IMR-90 (cell line): ENCODE measurements around the gene CAPN5. TPM values are rescaled to one million over a fixed set of nuclear protein-coding genes. Genes with fewer than 3 reads are reported as not detected.

ENCODE experiments used
- ATAC-seq: fragments of 200-7000 bp; cut with Tn5 transposase; 2 replicates; pipeline ENCODE4 v1.9.1; 2020; ENCODE audit warnings: low read depth, mild to moderate bottlenecking, moderate library complexity
- BruUV-seq: library from RNA; stranded (reverse); fragments of 400-500 nt; replicated peaks from 2 replicates; lab custom pipeline; 2021; lab: Mats Ljungman, UMichigan
- CTCF ChIA-PET: fragments of 300-600 bp; formaldehyde crosslinking; extraction: SDS; loops from one replicate; lab custom pipeline; 2021; ENCODE audit warnings: antibody characterized with exemption; lab: Yijun Ruan, JAX
- POLR2A ChIA-PET: fragments of 300-600 bp; sonication (Branson Sonifier 250); formaldehyde crosslinking; loops from one replicate; lab custom pipeline; 2022; ENCODE audit warnings: antibody characterized with exemption; ENCODE audit not compliant: unreplicated experiment; lab: Charles Lee
- DNase-seq: peaks from one replicate; pipeline ENCODE4 v3.0.0; 2013
- H2AFZ ChIP-seq: replicated peaks from 2 replicates; pipeline ENCODE3; 2013; ENCODE audit warnings: low read length, mild to moderate bottlenecking; ENCODE audit not compliant: poor library complexity
- H2AK5ac ChIP-seq: 2 replicates; pipeline ENCODE4 v1.6.1; 2013; ENCODE audit warnings: low read depth, low read length, inconsistent platforms
- H2AK9ac ChIP-seq: replicated peaks from 2 replicates; pipeline ENCODE3; 2013; ENCODE audit warnings: mild to moderate bottlenecking, low read depth, low read length, moderate library complexity; ENCODE audit not compliant: poor library complexity
- H2BK120ac ChIP-seq: 2 replicates; pipeline ENCODE4 v1.6.1; 2013; ENCODE audit warnings: low read depth, low read length, inconsistent platforms
- H2BK15ac ChIP-seq: 3 replicates; pipeline ENCODE4 v1.6.1; 2013; ENCODE audit warnings: low read depth, low read length, inconsistent platforms
- H2BK20ac ChIP-seq: 2 replicates; pipeline ENCODE4 v1.6.1; 2013; ENCODE audit warnings: low read depth, mild to moderate bottlenecking, inconsistent platforms, low read length, moderate library complexity
- H2BK5ac ChIP-seq: 2 replicates; pipeline ENCODE4 v1.6.1; 2013; ENCODE audit warnings: mild to moderate bottlenecking, low read depth, low read length, inconsistent platforms; ENCODE audit not compliant: poor library complexity, severe bottlenecking
- H3K14ac ChIP-seq: replicated peaks from 2 replicates; pipeline ENCODE4 v1.6.1; 2013; ENCODE audit warnings: low read depth, low read length, inconsistent platforms
- H3K18ac ChIP-seq: 2 replicates; pipeline ENCODE4 v1.6.1; 2013; ENCODE audit warnings: low read depth, low read length, control low read depth
- H3K23ac ChIP-seq: 2 replicates; pipeline ENCODE4 v1.6.1; 2013; ENCODE audit warnings: low read depth, low read length, inconsistent platforms
- H3K27ac ChIP-seq: 2 replicates; pipeline ENCODE4 v1.5.1; 2013; ENCODE audit warnings: mild to moderate bottlenecking, control low read depth, low read length; ENCODE audit not compliant: insufficient read depth
- H3K27me3 ChIP-seq: 2 replicates; pipeline ENCODE4 v1.6.1; 2013; ENCODE audit warnings: low read length; ENCODE audit not compliant: control insufficient read depth, insufficient read depth
- H3K36me3 ChIP-seq: 2 replicates; pipeline ENCODE4 v1.6.1; 2013; ENCODE audit warnings: low read length, mixed read lengths; ENCODE audit not compliant: control insufficient read depth, insufficient read depth
- H3K4ac ChIP-seq: 2 replicates; pipeline ENCODE4 v1.6.1; 2013; ENCODE audit warnings: low read depth, low read length, inconsistent platforms
- H3K4me1 ChIP-seq: 2 replicates; pipeline ENCODE4 v1.6.1; 2013; ENCODE audit warnings: low read length, mixed read lengths; ENCODE audit not compliant: control insufficient read depth, insufficient read depth
- H3K4me2 ChIP-seq: 2 replicates; pipeline ENCODE4 v1.6.1; 2013; ENCODE audit warnings: low read depth, mild to moderate bottlenecking, control low read depth, low read length, moderate library complexity
- H3K4me3 ChIP-seq: 2 replicates; pipeline ENCODE4 v1.5.1; 2013; ENCODE audit warnings: low read depth, mild to moderate bottlenecking, control low read depth, low read length, moderate library complexity; ENCODE audit not compliant: insufficient read depth
- H3K56ac ChIP-seq: 2 replicates; pipeline ENCODE4 v1.6.1; 2013; ENCODE audit warnings: low read length, inconsistent platforms; ENCODE audit not compliant: insufficient read depth; ENCODE audit errors: extremely low read depth
- H3K79me1 ChIP-seq, 2 experiments: 2 replicates each; pipeline ENCODE4 v1.6.1; 2013; ENCODE audit warnings: low read length in 2 of 2, inconsistent platforms in 1 of 2, low read depth in 1 of 2
- H3K9ac ChIP-seq: 2 replicates; pipeline ENCODE4 v1.6.1; 2013; ENCODE audit warnings: low read depth, low read length, control low read depth
- H3K9me1 ChIP-seq: 2 replicates; pipeline ENCODE4 v1.6.1; 2013; ENCODE audit warnings: low read length, inconsistent platforms; ENCODE audit not compliant: insufficient read depth
- H3K9me3 ChIP-seq: 2 replicates; pipeline ENCODE4 v1.6.1; 2013; ENCODE audit warnings: low read length; ENCODE audit not compliant: control insufficient read depth, insufficient read depth
- H4K20me1 ChIP-seq: 2 replicates; pipeline ENCODE4 v1.6.1; 2013; ENCODE audit warnings: low read length, inconsistent platforms; ENCODE audit not compliant: insufficient read depth
- H4K5ac ChIP-seq: 2 replicates; pipeline ENCODE4 v1.6.1; 2013; ENCODE audit warnings: mild to moderate bottlenecking, low read depth, low read length, control low read depth
- H4K8ac ChIP-seq, 2 experiments: 2 replicates each; pipeline ENCODE4 v1.6.1; 2013; ENCODE audit warnings: low read depth in 2 of 2, low read length in 2 of 2, control low read depth in 1 of 2, inconsistent platforms in 1 of 2
- H4K91ac ChIP-seq: 2 replicates; pipeline ENCODE4 v1.6.1; 2013; ENCODE audit warnings: low read depth, low read length, inconsistent platforms; ENCODE audit not compliant: insufficient read depth
- BHLHE40 ChIP-seq: fragments of 150-350 bp; IDR thresholded peaks from 2 replicates; pipeline ENCODE4 v1.6.1; 2016; ENCODE audit warnings: mild to moderate bottlenecking, low read depth, low read length
- CEBPB ChIP-seq: IDR thresholded peaks from 2 replicates; pipeline ENCODE4 v1.6.1; 2012; ENCODE audit warnings: low read depth, low read length, improper control_type of control experiment
- CHD1 ChIP-seq: IDR thresholded peaks from 2 replicates; pipeline ENCODE4 v1.6.1; 2012; ENCODE audit warnings: low read depth, low read length, improper control_type of control experiment
- ELK1 ChIP-seq: fragments of 150-350 bp; IDR thresholded peaks from 2 replicates; pipeline ENCODE4 v1.6.1; 2016; ENCODE audit warnings: low read depth, mild to moderate bottlenecking, low read length, moderate library complexity, borderline replicate concordance
- FOS ChIP-seq: fragments of 150-350 bp; IDR thresholded peaks from 2 replicates; pipeline ENCODE4 v1.6.1; 2016; ENCODE audit warnings: low read depth, low read length
- MAZ ChIP-seq: IDR thresholded peaks from 2 replicates; pipeline ENCODE4 v1.6.1; 2012; ENCODE audit warnings: low read depth, mild to moderate bottlenecking, low read length, improper control_type of control experiment, moderate library complexity, borderline replicate concordance
- MXI1 ChIP-seq: IDR thresholded peaks from 2 replicates; pipeline ENCODE4 v1.6.1; 2012; ENCODE audit warnings: low read depth, mild to moderate bottlenecking, low read length, moderate library complexity, borderline replicate concordance
- NFE2L2 ChIP-seq: fragments of 150-350 bp; IDR thresholded peaks from 2 replicates; pipeline ENCODE4 v1.6.1; 2016; ENCODE audit warnings: low read depth, mild to moderate bottlenecking, low read length
- POLR2A ChIP-seq: IDR thresholded peaks from 2 replicates; pipeline ENCODE4 v1.6.1; 2012; ENCODE audit warnings: mild to moderate bottlenecking, low read depth, low read length
- RAD21 ChIP-seq: IDR thresholded peaks from 2 replicates; pipeline ENCODE4 v1.6.1; 2012; ENCODE audit warnings: low read length, improper control_type of control experiment
- RCOR1 ChIP-seq: IDR thresholded peaks from 2 replicates; pipeline ENCODE4 v1.6.1; 2012; ENCODE audit warnings: mild to moderate bottlenecking, low read length, improper control_type of control experiment; ENCODE audit not compliant: insufficient replicate concordance
- RFX5 ChIP-seq: IDR thresholded peaks from 2 replicates; pipeline ENCODE4 v1.8.0; 2012; ENCODE audit warnings: low read depth, mild to moderate bottlenecking, low read length, moderate library complexity
- USF2 ChIP-seq: fragments of 150-350 bp; IDR thresholded peaks from 2 replicates; pipeline ENCODE4 v1.6.1; 2017; ENCODE audit warnings: mild to moderate bottlenecking, antibody characterized with exemption, low read length, low read depth
- WGBS, 2 experiments: methylation state at CpG; one replicate each; pipeline versions ENCODE4 v1.1.5 to v1.1.7; 2013; ENCODE audit warnings: missing lambda C conversion rate in 2 of 2; ENCODE audit not compliant: insufficient read length in 1 of 2; ENCODE audit errors: extremely low coverage in 2 of 2; 5-methylcytosine and 5-hydroxymethylcytosine counted together
- dilution Hi-C: fragments of 300-500 bp; cut with HindIII; formaldehyde crosslinking; loops from one replicate; pipeline ENCODE4 v1.14.3; 2018; ENCODE audit warnings: low sequenced_read_pairs; ENCODE audit not compliant: unreplicated experiment
- in situ Hi-C: fragments of 300-500 bp; cut with MboI; formaldehyde crosslinking; loops from 3 replicates; pipeline ENCODE4 v1.14.3; 2019; ENCODE audit warnings: low sequenced_read_pairs, inconsistent platforms, mixed read lengths
- intact Hi-C: fragments of 100-400 bp; cut with micrococcal nuclease; formaldehyde crosslinking; loops from 2 replicates; pipeline ENCODE4 v1.10.0; 2022
- polyA plus RNA-seq, 3 experiments: library from polyadenylated mRNA; depleted of rRNA; stranded (reverse); fragments of >200 nt; gene quantifications; 2 replicates each; pipeline ENCODE4 v1.2.3, GENCODE V29; 2012; ENCODE audit warnings: low replicate concordance in 1 of 3
- total RNA-seq: library from RNA; depleted of rRNA; stranded (reverse); fragments of >200 nt; gene quantifications from 2 replicates; pipeline ENCODE4 v1.2.3, GENCODE V29; 2012
- TF ChIP-seq, protein P1 (sequence below): conservative IDR thresholded peaks from 2 replicates; pipeline ENCODE4 v1.5.1; 2012; ENCODE audit warnings: mild to moderate bottlenecking, low read depth, low read length, improper control_type of control experiment

Gene CAPN5
- total and polyA plus RNA-seq, 2 of the 4 experiments (the other 2 are of a cell fraction) = 8.1 to 24.0 TPM

DNA sequence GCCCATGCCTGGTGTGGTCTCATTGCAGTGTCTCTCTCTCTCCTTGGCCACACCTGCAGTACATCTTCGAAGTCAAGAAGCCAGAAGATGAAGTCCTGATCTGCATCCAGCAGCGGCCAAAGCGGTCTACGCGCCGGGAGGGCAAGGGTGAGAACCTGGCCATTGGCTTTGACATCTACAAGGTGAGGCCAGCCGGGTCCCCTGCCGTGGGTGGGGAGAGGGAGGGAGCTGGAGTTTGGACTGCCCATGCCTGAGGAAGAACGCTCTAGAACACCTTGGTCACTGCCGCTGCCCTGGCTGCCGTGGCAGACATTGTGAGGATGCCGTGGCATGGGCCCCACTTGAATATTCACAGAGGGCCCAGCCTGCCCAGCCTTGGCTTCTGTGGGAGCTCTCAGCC is 52.2 kb downstream of the CAPN5 start:
- no peak overlapping the region for H4K91ac ChIP-seq
- ATAC-seq = no peak
- H3K56ac ChIP-seq = no peak overlapping the region
- dilution Hi-C loops (no loop called here), in situ Hi-C loops (no loop called here), intact Hi-C loops (no loop called here)
- H3K18ac ChIP-seq = no peak overlapping the region
- no peak overlapping the region for H3K4ac ChIP-seq
- H4K5ac ChIP-seq = no peak overlapping the region
- no peak overlapping the region for H3K27ac ChIP-seq
- H3K79me1 ChIP-seq = no peaks in the 10 kb centered on the region
- H2BK120ac ChIP-seq = no peak overlapping the region
- ChIA-PET POLR2A (no interaction called here), CTCF (interaction anchor here (0.8 kb wide), 1 partner anchor 8 kb away, joined by 3 read pairs; the partner anchor contains the start of gene MYO7A)
- H2BK20ac ChIP-seq = no peak overlapping the region
- H3K23ac ChIP-seq = no peak overlapping the region
- H3K9me1 ChIP-seq = no peaks in the 10 kb centered on the region; the same call in none of the 2 replicates
- H3K36me3 ChIP-seq = peaks cover 35% of the 10 kb centered on the region; the same call in 1 of the 2 replicates
- no peak overlapping the region for H2AK5ac ChIP-seq
- no peak overlapping the region for H2BK5ac ChIP-seq
- no peak overlapping the region for H2BK15ac ChIP-seq
- H3K9ac ChIP-seq = no peak overlapping the region
- WGBS, 2 experiments = 97% methylated on average over 10 of the region's 12 CpGs; no CpG with 5 or more reads in 1 of the 2 experiments
- H4K20me1 ChIP-seq = no peaks in the 10 kb centered on the region
- TF ChIP-seq BHLHE40 = no peak
- TF ChIP-seq, protein P1, sequence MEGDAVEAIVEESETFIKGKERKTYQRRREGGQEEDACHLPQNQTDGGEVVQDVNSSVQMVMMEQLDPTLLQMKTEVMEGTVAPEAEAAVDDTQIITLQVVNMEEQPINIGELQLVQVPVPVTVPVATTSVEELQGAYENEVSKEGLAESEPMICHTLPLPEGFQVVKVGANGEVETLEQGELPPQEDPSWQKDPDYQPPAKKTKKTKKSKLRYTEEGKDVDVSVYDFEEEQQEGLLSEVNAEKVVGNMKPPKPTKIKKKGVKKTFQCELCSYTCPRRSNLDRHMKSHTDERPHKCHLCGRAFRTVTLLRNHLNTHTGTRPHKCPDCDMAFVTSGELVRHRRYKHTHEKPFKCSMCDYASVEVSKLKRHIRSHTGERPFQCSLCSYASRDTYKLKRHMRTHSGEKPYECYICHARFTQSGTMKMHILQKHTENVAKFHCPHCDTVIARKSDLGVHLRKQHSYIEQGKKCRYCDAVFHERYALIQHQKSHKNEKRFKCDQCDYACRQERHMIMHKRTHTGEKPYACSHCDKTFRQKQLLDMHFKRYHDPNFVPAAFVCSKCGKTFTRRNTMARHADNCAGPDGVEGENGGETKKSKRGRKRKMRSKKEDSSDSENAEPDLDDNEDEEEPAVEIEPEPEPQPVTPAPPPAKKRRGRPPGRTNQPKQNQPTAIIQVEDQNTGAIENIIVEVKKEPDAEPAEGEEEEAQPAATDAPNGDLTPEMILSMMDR = no peak
- no peak for TF ChIP-seq RAD21
- no peak for TF ChIP-seq RFX5
- no peak for TF ChIP-seq MAZ
- no peak for TF ChIP-seq POLR2A
- no peak for TF ChIP-seq FOS
- TF ChIP-seq NFE2L2 = no peak
- no peak for TF ChIP-seq CEBPB
- no peak for TF ChIP-seq RCOR1
- TF ChIP-seq MXI1 = no peak
- TF ChIP-seq ELK1 = no peak
- TF ChIP-seq CHD1 = no peak
- TF ChIP-seq USF2 = no peak
- H3K4me3 ChIP-seq = no peak overlapping the region
- no peak overlapping the region for H2AK9ac ChIP-seq
- BruUV-seq = no TSS peak
- no peak for DNase-seq
- H3K27me3 ChIP-seq = no peaks in the 10 kb centered on the region
- H3K4me2 ChIP-seq = no peak overlapping the region
- H3K4me1 ChIP-seq = no peaks in the 10 kb centered on the region
- no peak overlapping the region for H4K8ac ChIP-seq
- no peak overlapping the region for H3K14ac ChIP-seq
- no peak overlapping the region for H2AFZ ChIP-seq
- no peaks in the 10 kb centered on the region for H3K9me3 ChIP-seq
